Hepatocyte (in vitro differentiated cells): Measurements from ENCODE around the gene MLXIP.

Source experiments
- CTCF ChIP-seq: fragments of 200-600 bp; sonication (generic); IDR thresholded peaks from 2 replicates; pipeline ENCODE4 v1.5.1; 2016; ENCODE audit warnings: antibody characterized with exemption, mild to moderate bottlenecking; ENCODE audit not compliant: poor library complexity
- EZH2 ChIP-seq: fragments of 200-600 bp; sonication (generic); IDR thresholded peaks from 2 replicates; pipeline ENCODE4 v1.6.1; 2016; ENCODE audit warnings: antibody characterized with exemption, mild to moderate bottlenecking, borderline replicate concordance
- EZH2phosphoT487 ChIP-seq: fragments of 200-600 bp; sonication (generic); IDR thresholded peaks from one replicate; pipeline ENCODE4 v1.6.1; 2018; ENCODE audit warnings: antibody characterized with exemption, mild to moderate bottlenecking, low read depth, moderate library complexity; ENCODE audit not compliant: unreplicated experiment, severe bottlenecking

GRCh38 chr12:122194804-122195203, 116.2 kb downstream of the MLXIP start:
- TF ChIP-seq EZH2 (no peak), CTCF (no peak), EZH2phosphoT487 (no peak)
